ENCODE results near the gene SYAP1. TPM values are rescaled to one million over a fixed set of nuclear protein-coding genes. Genes with fewer than 3 reads are reported as not detected.
A peak's percentile ranks its signal among the peaks of the same experiment; 100 is the strongest.
"Not testable (repeated sequence)": the region's sequence is repeated elsewhere in the genome, so short reads cannot be mapped to it uniquely, and the experiment has no call there.

The SYAP1 gene
- total RNA-seq, 1 donor from 2014 or later, result 23.4 TPM

GRCh38 chrX:16714504-16714903 is 4.9 kb upstream of the SYAP1 start:
- DNase-seq (ENCODE audit: low read depth), result no peak
- Histone ChIP-seq H3K4me3 (ENCODE audit: low read depth, low read length) (no peak overlapping the region), H3K36me3 (ENCODE audit: control insufficient read depth, insufficient read depth, low read length) (no peaks in the 10 kb centered on the region), H3K27me3 (ENCODE audit: control insufficient read depth, insufficient read depth, low read length) (peaks cover 10% of the 10 kb centered on the region)
- no peak for TF ChIP-seq CTCF (IDR thresholded peaks at IDR 0.05; ENCODE audit: insufficient read depth, low read length, poor library complexity, severe bottlenecking)

- DNase-seq (ENCODE audit: low read depth); H3K4me3 ChIP-seq (ENCODE audit: low read depth, low read length); H3K36me3 ChIP-seq (ENCODE audit: control insufficient read depth, insufficient read depth, low read length): not testable (repeated sequence)
- H3K27me3 ChIP-seq (ENCODE audit: control insufficient read depth, insufficient read depth, low read length), result peaks cover 10% of the 10 kb centered on the region
These were observed 3.8 kb upstream of the SYAP1 start for GRCh38 chrX:16715638-16716037.

- peaks cover 10% of the 10 kb centered on the region for H3K27me3 ChIP-seq (ENCODE audit: control insufficient read depth, insufficient read depth, low read length)
- DNase-seq (ENCODE audit: low read depth); H3K4me3 ChIP-seq (ENCODE audit: low read depth, low read length); H3K36me3 ChIP-seq (ENCODE audit: control insufficient read depth, insufficient read depth, low read length): not testable (repeated sequence)
These were observed 3.0 kb upstream of the SYAP1 start for GRCh38 chrX:16716451-16716850.

GRCh38 chrX:16718824-16719333 is 533 bp upstream of the SYAP1 start:
- no peak for TF ChIP-seq CTCF (IDR thresholded peaks at IDR 0.05; ENCODE audit: insufficient read depth, low read length, poor library complexity, severe bottlenecking)
- no peak for DNase-seq (ENCODE audit: low read depth)
- Histone ChIP-seq H3K4me3 (ENCODE audit: low read depth, low read length) (peak overlapping the region; percentile 76), H3K27me3 (ENCODE audit: control insufficient read depth, insufficient read depth, low read length) (no peaks in the 10 kb centered on the region), H3K36me3 (ENCODE audit: control insufficient read depth, insufficient read depth, low read length) (no peaks in the 10 kb centered on the region)

- no peak for TF ChIP-seq CTCF (IDR thresholded peaks at IDR 0.05; ENCODE audit: insufficient read depth, low read length, poor library complexity, severe bottlenecking)
- DNase-seq (ENCODE audit: low read depth), result no peak
- no peak overlapping the region for H3K4me3 ChIP-seq (ENCODE audit: low read depth, low read length)
These were observed 3.1 kb downstream of the SYAP1 start for GRCh38 chrX:16722481-16722880.

GRCh38 chrX:16725072-16725471 is 5.7 kb downstream of the SYAP1 start:
- no peak for DNase-seq (ENCODE audit: low read depth)
- no peak overlapping the region for H3K4me3 ChIP-seq (ENCODE audit: low read depth, low read length)
- no peak for TF ChIP-seq CTCF (IDR thresholded peaks at IDR 0.05; ENCODE audit: insufficient read depth, low read length, poor library complexity, severe bottlenecking)
- H3K36me3 ChIP-seq (ENCODE audit: control insufficient read depth, insufficient read depth, low read length), result no peaks in the 10 kb centered on the region
- H3K27me3 ChIP-seq (ENCODE audit: control insufficient read depth, insufficient read depth, low read length), result no peaks in the 10 kb centered on the region

More at GRCh38 chrX:16722481-16722880, 3.1 kb downstream of the SYAP1 start:
- Histone ChIP-seq H3K36me3 (ENCODE audit: control insufficient read depth, insufficient read depth, low read length) (no peaks in the 10 kb centered on the region), H3K27me3 (ENCODE audit: control insufficient read depth, insufficient read depth, low read length) (no peaks in the 10 kb centered on the region)

- H3K36me3 ChIP-seq (ENCODE audit: control insufficient read depth, insufficient read depth, low read length); H3K27me3 ChIP-seq (ENCODE audit: control insufficient read depth, insufficient read depth, low read length); H3K4me3 ChIP-seq (ENCODE audit: low read depth, low read length); DNase-seq (ENCODE audit: low read depth): not testable (repeated sequence)
These were observed 7.1 kb downstream of the SYAP1 start for GRCh38 chrX:16726347-16726988.
